RWPE1 (cell line): Measurements from ENCODE around the gene ATXN1L.

Experiments
- CTCF ChIA-PET: fragments of 350-600 bp; sonication (Branson Sonifier 250); formaldehyde crosslinking; extraction: SDS; loops from one replicate; lab custom pipeline; 2021; lab: Yijun Ruan, JAX
- POLR2A ChIA-PET: fragments of 400-600 bp; formaldehyde crosslinking; extraction: SDS; loops from one replicate; lab custom pipeline; 2020; ENCODE audit warnings: antibody characterized with exemption; ENCODE audit not compliant: low non-redundant PET; lab: Yijun Ruan, JAX
- DNase-seq: peaks from one replicate; pipeline ENCODE4 v3.0.0; 2012; ENCODE audit warnings: low spot score
- H3K27ac ChIP-seq: fragments of 450-650 bp; 2 replicates; pipeline ENCODE4 v1.5.1; 2017
- TF ChIP-seq, protein P1 (sequence below): fragments of 450-650 bp; conservative IDR thresholded peaks from 2 replicates; pipeline ENCODE4 v1.5.1; 2017; ENCODE audit warnings: low read depth, mild to moderate bottlenecking

Gene ATXN1L

DNA sequence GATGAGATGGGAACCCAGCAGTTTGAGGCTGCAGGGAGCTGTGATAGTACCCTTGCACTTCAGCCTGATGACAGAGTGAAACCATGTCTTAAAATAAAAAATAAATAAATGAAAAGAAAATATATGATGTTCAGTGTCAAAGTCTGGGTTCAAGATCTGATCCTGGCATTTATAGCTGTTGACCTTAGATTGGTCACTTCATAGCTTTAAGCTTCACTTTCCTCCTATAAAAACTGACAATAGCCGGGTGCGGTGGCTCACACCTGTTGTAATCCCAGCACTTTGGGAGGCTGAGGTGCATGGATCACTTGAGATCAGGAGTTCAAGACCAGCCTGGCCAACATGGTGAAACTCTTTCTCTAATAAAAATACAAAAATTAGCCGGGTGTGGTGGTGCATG, 43.4 kb downstream of the ATXN1L start:
- ChIA-PET CTCF (no interaction called here), POLR2A (interaction anchor here (0.6 kb wide), 1 partner anchor 80 kb away, joined by 3 read pairs; no protein-coding TSS in a partner anchor)
- TF ChIP-seq, protein P1, sequence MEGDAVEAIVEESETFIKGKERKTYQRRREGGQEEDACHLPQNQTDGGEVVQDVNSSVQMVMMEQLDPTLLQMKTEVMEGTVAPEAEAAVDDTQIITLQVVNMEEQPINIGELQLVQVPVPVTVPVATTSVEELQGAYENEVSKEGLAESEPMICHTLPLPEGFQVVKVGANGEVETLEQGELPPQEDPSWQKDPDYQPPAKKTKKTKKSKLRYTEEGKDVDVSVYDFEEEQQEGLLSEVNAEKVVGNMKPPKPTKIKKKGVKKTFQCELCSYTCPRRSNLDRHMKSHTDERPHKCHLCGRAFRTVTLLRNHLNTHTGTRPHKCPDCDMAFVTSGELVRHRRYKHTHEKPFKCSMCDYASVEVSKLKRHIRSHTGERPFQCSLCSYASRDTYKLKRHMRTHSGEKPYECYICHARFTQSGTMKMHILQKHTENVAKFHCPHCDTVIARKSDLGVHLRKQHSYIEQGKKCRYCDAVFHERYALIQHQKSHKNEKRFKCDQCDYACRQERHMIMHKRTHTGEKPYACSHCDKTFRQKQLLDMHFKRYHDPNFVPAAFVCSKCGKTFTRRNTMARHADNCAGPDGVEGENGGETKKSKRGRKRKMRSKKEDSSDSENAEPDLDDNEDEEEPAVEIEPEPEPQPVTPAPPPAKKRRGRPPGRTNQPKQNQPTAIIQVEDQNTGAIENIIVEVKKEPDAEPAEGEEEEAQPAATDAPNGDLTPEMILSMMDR, result no peak
- no peak overlapping the region for H3K27ac ChIP-seq
- DNase-seq, result no peak

GRCh38 chr16:71893888-71894228, 48.1 kb downstream of the ATXN1L start:
- H3K27ac ChIP-seq, result peak overlapping the region; percentile 96
- TF ChIP-seq, protein P1, result no peak
- CTCF ChIA-PET, result interaction anchor here (0.6 to 4.3 kb wide), 3 partner anchors 11 to 114 kb away, joined by 3 to 23 read pairs (median 3); partner anchors contain the start of gene ZNF821
- POLR2A ChIA-PET, result interaction anchor here (0.6 to 0.7 kb wide), 2 partner anchors 11 to 51 kb away, joined by 5 to 6 read pairs; no protein-coding TSS in a partner anchor
- DNase-seq, result peak; percentile 23

DNA sequence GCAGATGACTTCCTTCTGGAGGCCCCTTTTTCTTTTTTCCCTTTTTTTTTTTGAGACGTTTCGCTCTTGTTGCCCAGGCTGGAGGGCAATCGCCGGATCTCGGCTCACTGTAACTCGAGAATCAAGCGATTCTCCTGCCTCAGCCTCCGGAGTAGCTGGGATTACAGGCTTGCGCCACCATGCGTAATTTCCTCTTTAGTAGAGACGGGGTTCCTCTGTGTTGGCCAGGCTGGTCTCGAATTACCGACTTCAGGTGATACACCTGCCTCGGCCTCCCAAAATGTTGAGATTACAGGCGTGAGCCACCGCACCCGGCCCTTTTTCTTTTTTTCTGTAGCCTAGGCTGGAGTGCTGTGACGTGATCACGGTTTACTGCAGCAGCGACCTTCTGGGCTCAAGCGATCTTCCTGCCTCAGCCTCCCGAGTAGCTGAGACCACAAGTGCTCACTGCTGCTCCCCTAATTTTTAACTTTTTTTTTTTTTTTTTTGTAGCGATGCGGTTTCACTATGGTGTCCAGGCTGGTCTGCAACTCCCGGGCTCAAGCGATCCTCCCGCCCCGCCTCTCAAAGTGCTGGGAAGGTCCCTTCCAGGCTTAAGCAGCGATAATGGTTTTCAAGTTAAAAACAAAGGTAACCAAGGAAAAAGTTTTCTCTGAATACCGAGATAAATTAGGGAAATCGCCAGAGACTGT, 48.6 kb downstream of the ATXN1L start:
- DNase-seq, result peak; percentile 14
- TF ChIP-seq, protein P1, result peak; percentile 25; the same call in 1 of the 2 replicates
- CTCF ChIA-PET, result interaction anchor here (0.6 to 4.3 kb wide), 3 partner anchors 11 to 115 kb away, joined by 3 to 23 read pairs (median 3); partner anchors contain the start of gene ZNF821
- H3K27ac ChIP-seq, result peak overlapping the region; percentile 96
- POLR2A ChIA-PET, result interaction anchor here (0.6 kb wide), 1 partner anchor 51 kb away, joined by 5 read pairs; no protein-coding TSS in a partner anchor

GRCh38 chr16:71894921-71895678, 49.3 kb downstream of the ATXN1L start, which contains the start of gene IST1:
Gene IST1 (plus strand): TSS chr16:71895531. CDS start chr16:71915641, 20,110 bp downstream.
- ChIA-PET CTCF (interaction anchor here (0.7 to 4.3 kb wide), 2 partner anchors 12 to 24 kb away, joined by 3 to 23 read pairs; partner anchors contain the start of gene ZNF821), POLR2A (interaction anchor here (0.5 to 0.8 kb wide), 2 partner anchors 8 to 49 kb away, joined by 3 read pairs; partner anchors contain the start of gene ATXN1L)
- TF ChIP-seq, protein P1, result no peak
- H3K27ac ChIP-seq, result peak within 1 kb of the TSS; percentile 96
- DNase-seq, result peak; percentile 98

- peak; percentile 46 for DNase-seq
- TF ChIP-seq, protein P1, result no peak
- POLR2A ChIA-PET, result interaction anchor here (0.5 to 1.0 kb wide), 3 partner anchors 7 to 50 kb away, joined by 3 read pairs; partner anchors contain the start of gene ATXN1L
- H3K27ac ChIP-seq, result peak overlapping the region; percentile 96
- CTCF ChIA-PET, result interaction anchor here (4.3 kb wide), 1 partner anchor 13 kb away, joined by 23 read pairs; the partner anchor contains the start of gene ZNF821
Measured at GRCh38 chr16:71895679-71896365, 50.0 kb downstream of the ATXN1L start.
